ENCODE measurements around the gene LRRC27.
A peak's percentile ranks its signal among the peaks of the same experiment; 100 is the strongest.
"Not testable (repeated sequence)": the region's sequence is repeated elsewhere in the genome, so short reads cannot be mapped to it uniquely, and the experiment has no call there.

The LRRC27 gene

GRCh38 chr10:132374612-132375011 is 42.6 kb downstream of the LRRC27 start:
- no peak for DNase-seq (ENCODE audit: low read depth)

- DNase-seq (ENCODE audit: low read depth): no peak
Measured at GRCh38 chr10:132375116-132375794, 43.3 kb downstream of the LRRC27 start.

DNA sequence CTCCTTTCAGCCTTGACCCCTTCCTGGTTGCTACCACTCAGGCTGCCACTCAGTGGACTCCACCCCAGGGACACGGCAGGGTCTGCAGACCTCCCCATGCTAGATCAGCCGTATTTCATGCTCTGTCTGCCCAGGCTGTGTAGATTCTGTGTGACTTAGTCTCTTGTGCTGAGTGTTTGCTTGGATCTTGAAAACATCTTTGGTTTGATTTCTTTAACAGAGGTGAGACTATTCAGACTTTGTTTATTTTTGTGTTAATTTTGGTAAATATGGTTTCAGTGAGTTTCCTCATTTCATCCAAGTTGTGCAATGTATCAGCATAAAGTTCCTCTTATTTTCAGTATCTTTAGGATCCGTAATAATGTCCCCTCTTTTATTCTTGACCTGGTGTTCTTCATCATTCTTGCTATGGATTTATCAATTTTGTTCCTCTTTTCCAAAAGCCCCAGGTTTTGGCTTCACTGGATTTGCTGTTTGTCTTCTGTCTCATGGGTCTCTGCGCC is 43.9 kb downstream of the LRRC27 start:
- DNase-seq (ENCODE audit: low read depth): no peak

- DNase-seq (ENCODE audit: low read depth): no peak
Measured at GRCh38 chr10:132376394-132376851, 44.4 kb downstream of the LRRC27 start.

DNA sequence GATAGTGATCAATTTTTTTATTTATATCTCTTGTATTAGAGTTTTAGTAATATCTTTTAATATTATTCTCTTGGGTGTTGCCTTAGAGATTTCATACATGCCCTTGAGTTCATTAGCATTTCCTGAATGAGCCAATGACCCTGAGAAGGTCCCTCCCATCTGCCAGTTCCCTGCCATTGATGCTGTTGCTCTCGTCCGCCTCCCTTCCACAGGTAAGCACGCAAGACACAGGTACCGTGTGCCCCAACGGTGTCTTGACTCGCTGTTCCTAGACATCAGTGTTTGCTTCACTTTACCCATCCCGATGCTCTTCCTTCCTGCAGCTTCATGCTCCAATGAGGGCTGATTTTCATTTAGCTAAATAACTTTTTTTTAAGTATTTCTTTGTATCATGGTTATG is 45.3 kb downstream of the LRRC27 start:
- no peak for DNase-seq (ENCODE audit: low read depth)

- DNase-seq (ENCODE audit: low read depth): not testable (repeated sequence)
Measured at GRCh38 chr10:132379026-132379425, 47.0 kb downstream of the LRRC27 start.

DNA sequence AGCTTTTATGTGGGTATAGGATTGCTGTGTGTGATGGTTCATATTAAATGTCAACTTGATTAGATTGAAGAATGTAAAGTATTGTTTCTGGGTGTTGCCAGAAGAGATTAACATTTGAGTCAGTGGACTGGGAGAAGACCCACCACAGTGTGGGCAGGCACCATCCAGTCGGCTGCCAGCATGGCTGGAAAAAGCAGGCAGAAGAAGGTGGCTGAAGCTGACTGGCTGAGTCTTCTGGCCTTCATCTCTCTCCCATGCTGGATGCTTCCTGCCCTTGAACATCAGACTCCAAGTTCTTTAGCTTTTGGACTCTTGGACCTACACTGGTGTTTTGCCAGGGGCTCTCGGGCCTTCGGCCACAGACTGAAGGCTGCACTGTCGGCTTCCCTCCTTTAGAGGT is 49.0 kb downstream of the LRRC27 start:
- DNase-seq (ENCODE audit: low read depth): not testable (repeated sequence)

DNA sequence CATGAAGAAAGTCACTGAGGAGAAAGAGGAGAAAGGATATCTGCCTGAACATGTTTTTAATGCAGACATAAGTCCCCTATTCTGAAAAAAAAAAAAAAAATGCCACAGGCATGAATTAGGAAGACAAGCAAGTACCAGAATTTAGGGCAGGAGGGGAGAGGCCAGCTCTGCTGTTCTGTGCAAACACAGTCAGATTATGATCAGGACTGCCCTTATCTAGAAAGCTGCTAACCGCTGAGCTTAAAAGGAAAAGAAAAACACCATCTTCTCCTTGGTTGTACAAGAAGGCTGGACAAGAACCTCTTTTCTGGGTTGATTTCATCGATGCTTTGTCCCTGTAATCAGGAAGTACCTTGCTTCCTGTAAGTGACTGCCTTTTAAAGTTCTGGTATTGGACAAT is 49.7 kb downstream of the LRRC27 start:
- no peak for DNase-seq (ENCODE audit: low read depth)

DNA sequence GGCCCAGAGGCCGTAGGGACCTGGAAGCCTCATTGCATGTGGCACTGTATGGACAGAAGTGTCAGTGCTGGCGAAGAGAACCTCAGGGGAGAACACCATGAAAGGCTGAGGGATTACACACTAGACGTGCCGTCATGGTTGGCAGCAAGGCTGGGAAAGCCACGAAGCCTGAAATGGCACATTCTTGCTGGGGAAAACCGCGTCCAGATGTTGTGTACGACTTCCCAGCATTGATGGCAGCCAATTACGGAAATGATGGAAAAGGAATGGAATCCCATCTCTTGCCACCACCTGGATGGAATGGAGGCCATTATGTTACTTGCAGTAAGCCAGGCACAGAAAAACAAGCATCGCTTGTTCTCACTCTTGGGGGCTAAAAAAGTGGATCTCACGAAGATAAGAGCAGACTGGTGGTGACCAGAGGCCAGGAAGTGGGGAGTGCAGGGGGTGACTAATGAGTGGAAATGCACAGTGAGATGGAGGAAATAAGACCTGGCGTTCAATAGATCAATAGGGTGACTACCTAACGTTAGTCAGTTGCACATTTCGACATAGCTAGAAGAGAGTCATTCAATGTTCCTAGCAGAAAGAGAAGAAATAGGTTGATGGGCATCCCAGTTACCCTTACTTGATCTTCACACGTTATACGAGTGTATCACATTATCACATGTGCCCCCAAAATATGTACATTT is 50.4 kb downstream of the LRRC27 start:
- peak; percentile 72 for DNase-seq (ENCODE audit: low read depth)

DNA sequence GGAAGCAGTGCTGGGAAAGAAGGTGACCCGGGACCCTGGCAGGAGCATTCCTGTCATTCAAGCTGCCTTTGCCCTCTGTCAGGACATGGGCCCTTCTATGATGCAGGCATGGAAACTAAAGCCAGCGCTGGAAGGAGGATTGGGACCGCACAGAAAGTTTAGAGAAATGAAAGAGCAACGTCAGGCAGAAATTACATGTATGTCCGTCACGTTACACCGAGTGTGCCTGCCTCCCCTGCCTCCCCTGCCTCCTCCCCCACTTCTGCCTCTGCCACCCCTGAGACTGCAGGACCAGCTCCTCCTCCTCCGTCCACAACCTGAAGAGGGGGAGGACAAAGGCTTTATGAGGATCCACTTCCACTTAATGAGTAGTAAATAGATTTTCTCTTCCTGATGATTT is 51.1 kb downstream of the LRRC27 start:
- no peak for DNase-seq (ENCODE audit: low read depth)

GRCh38 chr10:132383751-132384196 is 51.8 kb downstream of the LRRC27 start:
- DNase-seq (ENCODE audit: low read depth): no peak

DNA sequence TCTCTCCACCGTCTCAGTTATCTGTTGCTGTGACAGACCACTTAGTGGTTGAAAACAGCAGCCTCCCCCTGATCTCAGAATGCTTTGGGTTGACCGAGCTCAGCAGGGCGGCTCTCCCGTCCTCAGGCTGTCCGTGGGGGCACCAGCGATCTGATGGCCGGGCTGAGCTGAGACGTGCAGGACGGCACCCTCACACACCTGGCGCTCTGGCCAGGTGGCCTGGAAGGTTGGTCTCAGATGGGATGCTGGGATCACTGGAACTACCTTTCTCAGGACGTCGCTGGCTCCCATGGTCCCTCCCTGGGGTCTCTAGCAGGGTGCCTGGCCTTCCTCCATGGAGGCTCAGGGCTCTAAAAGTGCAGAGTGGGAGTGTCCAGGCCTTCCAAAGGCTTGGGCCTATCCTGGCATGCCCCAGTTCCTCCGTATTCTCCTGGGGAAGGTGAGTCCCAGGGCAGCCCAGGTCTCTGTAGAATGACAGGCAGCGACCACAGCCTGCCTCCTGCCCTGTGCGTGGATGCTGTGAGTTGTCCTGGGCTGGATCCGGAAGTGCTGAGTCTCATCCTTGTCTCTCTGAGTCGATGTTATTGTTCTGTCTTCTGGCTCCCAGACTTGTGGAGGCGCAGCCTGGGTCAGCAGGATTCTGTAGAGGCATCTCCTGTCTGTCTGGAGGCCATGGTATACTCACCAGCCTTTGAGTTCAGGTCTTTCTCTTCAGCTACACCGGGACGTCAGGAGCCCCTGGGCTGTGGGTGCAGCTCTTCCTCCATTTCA is 52.8 kb downstream of the LRRC27 start:
- DNase-seq (ENCODE audit: low read depth): no peak

- no peak for DNase-seq (ENCODE audit: low read depth)
Measured at GRCh38 chr10:132385389-132385667, 53.3 kb downstream of the LRRC27 start.

DNA sequence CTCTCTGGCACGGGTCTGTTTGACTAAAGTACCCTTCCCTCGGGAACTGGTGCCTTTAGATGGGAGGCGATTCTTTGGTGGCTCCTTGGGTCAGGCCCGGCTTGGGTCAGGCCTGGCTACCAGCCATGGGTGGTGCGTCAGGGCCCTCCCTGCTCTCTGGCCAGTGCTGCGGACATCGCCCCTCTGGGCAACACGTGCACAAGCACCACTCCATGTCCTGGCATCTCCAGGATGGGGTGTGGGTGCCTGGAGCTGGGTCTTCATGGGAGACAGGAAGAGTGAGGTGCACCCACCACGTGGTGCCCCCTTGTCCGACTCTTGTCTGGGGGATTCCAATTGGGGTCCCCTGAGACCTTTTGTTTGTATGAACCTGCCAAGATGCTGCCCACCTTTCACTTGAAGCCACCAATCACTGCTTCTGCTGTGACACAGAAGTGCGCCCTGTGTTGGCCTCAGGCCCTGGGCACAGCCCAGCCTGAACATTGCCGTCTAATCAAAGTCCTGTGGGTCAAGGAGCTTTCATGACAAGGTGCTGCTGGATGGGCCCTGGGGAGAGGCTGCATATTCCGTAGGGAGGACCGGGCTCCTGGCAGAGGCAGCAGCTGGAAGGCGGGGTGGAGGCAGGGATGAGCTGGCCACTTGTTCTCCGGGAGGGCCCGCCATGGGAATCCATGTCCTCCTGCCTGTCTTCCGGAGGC is 53.9 kb downstream of the LRRC27 start:
- no peak for DNase-seq (ENCODE audit: low read depth)

DNA sequence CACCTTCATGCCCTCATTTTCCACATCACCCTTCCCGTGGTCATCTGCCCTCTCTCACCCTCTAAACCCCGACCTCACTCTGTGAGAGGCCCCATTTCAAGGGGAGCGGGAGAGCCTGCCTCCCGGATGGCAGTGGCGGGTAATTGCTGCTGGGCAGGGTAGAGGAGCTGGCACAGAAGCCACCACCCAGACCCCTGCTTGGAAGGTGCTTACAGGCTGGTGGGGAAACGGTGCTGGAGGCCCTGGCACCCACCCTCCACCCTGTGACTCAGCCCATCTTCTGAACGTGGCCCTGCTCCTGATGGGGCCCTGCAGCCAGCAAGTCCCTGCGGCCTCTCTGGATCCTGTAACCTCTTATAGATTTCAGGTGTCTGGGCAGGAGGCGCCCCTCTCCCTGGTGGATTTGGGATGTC is 54.4 kb downstream of the LRRC27 start:
- no peak for DNase-seq (ENCODE audit: low read depth)

DNA sequence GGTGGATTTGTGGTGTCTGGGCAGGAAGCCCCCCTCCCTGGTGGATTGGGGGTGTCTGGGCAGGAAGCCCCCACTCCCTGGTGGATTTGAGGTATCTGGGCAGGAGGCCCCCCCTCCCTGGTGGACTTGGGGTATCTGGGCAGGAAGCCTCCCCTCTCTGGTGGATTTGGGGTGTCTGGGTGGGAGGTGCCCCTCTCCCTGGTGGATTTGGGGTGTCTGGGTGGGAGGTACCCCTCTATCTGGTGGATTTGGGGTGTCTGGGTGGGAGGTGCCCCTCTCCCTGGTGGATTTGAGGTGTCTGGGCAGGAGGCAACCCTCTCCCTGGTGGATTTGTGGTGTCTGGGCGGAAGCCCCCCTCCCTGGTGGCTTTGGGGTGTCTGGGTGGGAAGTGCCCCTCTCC is 54.9 kb downstream of the LRRC27 start:
- not testable (repeated sequence) for DNase-seq (ENCODE audit: low read depth)

DNA sequence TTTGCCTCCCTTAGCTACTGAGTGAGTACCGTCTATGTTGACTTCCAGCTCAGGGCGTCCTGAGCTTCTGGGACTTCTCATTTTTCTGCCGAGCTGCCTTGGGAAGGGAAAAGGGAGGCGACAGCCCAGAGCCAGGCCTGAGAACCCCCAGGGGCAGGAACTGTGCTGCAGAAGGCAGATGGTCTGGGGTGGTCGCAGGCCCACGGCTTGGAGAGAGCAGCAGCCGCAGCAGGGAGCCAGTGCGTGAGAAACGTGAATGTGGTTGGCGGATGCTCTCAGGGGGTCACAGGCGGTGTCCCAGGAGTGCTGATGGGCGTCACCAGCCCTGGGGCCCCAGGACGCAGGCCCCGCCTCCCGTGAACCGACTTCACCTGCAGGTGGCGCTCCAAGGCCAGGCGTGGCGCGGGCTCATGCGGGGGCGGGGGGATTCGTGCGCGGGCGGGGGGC is 55.8 kb downstream of the LRRC27 start:
- no peak for DNase-seq (ENCODE audit: low read depth)

- no peak for DNase-seq (ENCODE audit: low read depth)
Measured at GRCh38 chr10:132388891-132389432, 57.0 kb downstream of the LRRC27 start.

DNA sequence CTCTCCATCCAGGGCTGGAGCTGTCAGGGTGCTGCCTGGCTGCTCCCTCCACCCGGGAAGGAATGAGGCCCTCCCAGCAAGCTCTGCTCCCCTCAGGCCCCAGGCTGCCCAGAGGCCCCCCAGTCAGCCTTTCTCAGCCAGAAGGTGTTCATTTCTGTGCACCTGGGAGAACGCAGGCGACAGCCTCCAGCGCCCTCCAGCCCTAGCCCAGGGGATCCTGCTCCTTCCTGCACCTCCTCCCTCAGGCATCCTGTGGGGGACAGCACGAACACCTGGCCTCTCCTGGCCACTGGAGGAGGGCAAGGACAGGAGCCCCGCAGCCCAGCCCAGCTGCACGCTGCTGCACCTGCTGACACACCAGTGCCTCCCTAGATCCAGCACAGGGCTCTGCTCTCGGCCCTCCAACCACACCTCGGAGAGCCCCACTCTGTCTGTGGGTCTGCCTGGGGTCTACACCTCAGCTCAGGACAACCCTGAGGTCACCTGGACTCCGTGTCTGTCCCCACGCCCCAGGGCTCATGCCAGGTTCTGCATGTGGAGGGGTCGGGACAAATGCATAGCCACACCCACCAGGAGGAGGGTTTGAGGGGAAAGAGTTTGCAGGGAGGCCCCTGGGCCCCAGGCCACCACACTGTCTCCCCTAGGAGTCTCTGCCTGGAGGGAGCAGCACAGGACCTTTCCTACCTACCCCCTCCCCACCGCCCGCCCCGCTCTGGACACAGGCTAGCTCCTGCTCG is 57.6 kb downstream of the LRRC27 start:
- no peak for DNase-seq (ENCODE audit: low read depth)

GRCh38 chr10:132390170-132390920 is 58.4 kb downstream of the LRRC27 start:
- no peak for DNase-seq (ENCODE audit: low read depth)

Measured in HS-5 (cell line).